ENCODE measurements around the gene TEAD3. TPM values are rescaled to one million over a fixed set of nuclear protein-coding genes. Genes with fewer than 3 reads are reported as not detected.

Gene TEAD3
- total RNA-seq, 2 experiments from 2014 or later = 1.4 to 1.5 TPM

GRCh38 chr6:35511562-35511941 is 14.7 kb upstream of the TEAD3 start:
- Mint-ChIP-seq H3K4me3 (no peak overlapping the region), H3K27me3 (peaks cover 11% of the 10 kb centered on the region), H3K4me1 (no peaks in the 10 kb centered on the region), H3K27ac (no peak overlapping the region), H3K9me3 (ENCODE audit: low read depth) (no peaks in the 10 kb centered on the region), H3K36me3 (ENCODE audit: low read depth) (no peaks in the 10 kb centered on the region)
- DNase-seq (no peak), ATAC-seq (no peak)
- intact Hi-C loops (cut with DNase I, micrococcal nuclease) = no loop called here
- ChIA-PET POLR2A (no interaction called here), CTCF (no interaction called here)

- ChIA-PET POLR2A (no interaction called here), CTCF (interaction anchor here (0.6 kb wide), 1 partner anchor 1718 kb away, joined by 3 read pairs; no protein-coding TSS in a partner anchor)
- H3K27ac Mint-ChIP-seq = no peak overlapping the region
- no peaks in the 10 kb centered on the region for H3K36me3 Mint-ChIP-seq (ENCODE audit: low read depth)
- no peak for ATAC-seq
- DNase-seq = no peak
- intact Hi-C loops (cut with DNase I, micrococcal nuclease) = no loop called here
- no peak overlapping the region for H3K4me3 Mint-ChIP-seq
- no peaks in the 10 kb centered on the region for H3K9me3 Mint-ChIP-seq (ENCODE audit: low read depth)
- no peaks in the 10 kb centered on the region for H3K4me1 Mint-ChIP-seq
- peaks cover 11% of the 10 kb centered on the region for H3K27me3 Mint-ChIP-seq
These were observed 14.2 kb upstream of the TEAD3 start for GRCh38 chr6:35510916-35511561.

GRCh38 chr6:35508542-35508941 is 11.7 kb upstream of the TEAD3 start:
- ChIA-PET CTCF (interaction anchor here (2.1 kb wide), 1 partner anchor 44 kb away, joined by 6 read pairs; no protein-coding TSS in a partner anchor), POLR2A (no interaction called here)
- intact Hi-C loops (cut with DNase I, micrococcal nuclease) = no loop called here
- ATAC-seq (no peak), DNase-seq (no peak)
- Mint-ChIP-seq H3K4me3 (no peak overlapping the region), H3K9me3 (ENCODE audit: low read depth) (no peaks in the 10 kb centered on the region), H3K27ac (no peak overlapping the region), H3K36me3 (ENCODE audit: low read depth) (no peaks in the 10 kb centered on the region), H3K4me1 (no peaks in the 10 kb centered on the region), H3K27me3 (peaks cover 11% of the 10 kb centered on the region)

- H3K27ac Mint-ChIP-seq = no peak overlapping the region
- no peak overlapping the region for H3K4me3 Mint-ChIP-seq
- ChIA-PET POLR2A (interaction anchor here (1.3 kb wide), 1 partner anchor 37 kb away, joined by 7 read pairs; no protein-coding TSS in a partner anchor), CTCF (interaction anchor here (2.1 kb wide), 1 partner anchor 44 kb away, joined by 6 read pairs; no protein-coding TSS in a partner anchor)
- DNase-seq = no peak
- H3K4me1 Mint-ChIP-seq = no peaks in the 10 kb centered on the region
- H3K36me3 Mint-ChIP-seq (ENCODE audit: low read depth) = no peaks in the 10 kb centered on the region
- no peaks in the 10 kb centered on the region for H3K9me3 Mint-ChIP-seq (ENCODE audit: low read depth)
- H3K27me3 Mint-ChIP-seq = peaks cover 11% of the 10 kb centered on the region
- no peak for ATAC-seq
- intact Hi-C loops (cut with DNase I, micrococcal nuclease) = no loop called here
These were observed 11.1 kb upstream of the TEAD3 start for GRCh38 chr6:35508027-35508426.

- POLR2A ChIA-PET = interaction anchor here (0.5 to 1.3 kb wide), 2 partner anchors 36 to 851 kb away, joined by 5 to 7 read pairs; no protein-coding TSS in a partner anchor
- DNase-seq (no peak), ATAC-seq (no peak)
- no peaks in the 10 kb centered on the region for H3K9me3 Mint-ChIP-seq (ENCODE audit: low read depth)
- H3K4me1 Mint-ChIP-seq = no peaks in the 10 kb centered on the region
- H3K36me3 Mint-ChIP-seq (ENCODE audit: low read depth) = no peaks in the 10 kb centered on the region
- no peak overlapping the region for H3K27ac Mint-ChIP-seq
- no peak overlapping the region for H3K4me3 Mint-ChIP-seq
- CTCF ChIA-PET = interaction anchor here (0.6 to 2.1 kb wide), 4 partner anchors 16 to 251 kb away, joined by 3 to 6 read pairs (median 4); no protein-coding TSS in a partner anchor
- peaks cover 10% of the 10 kb centered on the region for H3K27me3 Mint-ChIP-seq
- intact Hi-C loops (cut with DNase I, micrococcal nuclease) = no loop called here
These were observed 10.3 kb upstream of the TEAD3 start for GRCh38 chr6:35507221-35507620.

GRCh38 chr6:35506536-35506935 is 9.7 kb upstream of the TEAD3 start:
- intact Hi-C loops (cut with DNase I, micrococcal nuclease) = no loop called here
- no peak overlapping the region for H3K4me3 Mint-ChIP-seq
- ATAC-seq (no peak), DNase-seq (no peak)
- no peaks in the 10 kb centered on the region for H3K4me1 Mint-ChIP-seq
- ChIA-PET POLR2A (interaction anchor here (0.5 to 0.6 kb wide), 2 partner anchors 27 to 850 kb away, joined by 3 to 5 read pairs; no protein-coding TSS in a partner anchor), CTCF (interaction anchor here (0.6 to 2.1 kb wide), 4 partner anchors 10 to 46 kb away, joined by 3 to 6 read pairs (median 4); partner anchors contain the start of gene TEAD3)
- no peaks in the 10 kb centered on the region for H3K36me3 Mint-ChIP-seq (ENCODE audit: low read depth)
- H3K27me3 Mint-ChIP-seq = peaks cover 11% of the 10 kb centered on the region
- no peak overlapping the region for H3K27ac Mint-ChIP-seq
- H3K9me3 Mint-ChIP-seq (ENCODE audit: low read depth) = no peaks in the 10 kb centered on the region

GRCh38 chr6:35505999-35506412 is 9.1 kb upstream of the TEAD3 start:
- no peak overlapping the region for H3K27ac Mint-ChIP-seq
- no peak for ATAC-seq
- intact Hi-C loops (cut with DNase I, micrococcal nuclease) = no loop called here

GRCh38 chr6:35503534-35503933 is 6.7 kb upstream of the TEAD3 start:
- H3K4me3 Mint-ChIP-seq = no peak overlapping the region
- H3K27ac Mint-ChIP-seq = no peak overlapping the region
- no peaks in the 10 kb centered on the region for H3K9me3 Mint-ChIP-seq (ENCODE audit: low read depth)
- H3K27me3 Mint-ChIP-seq = peaks cover 6% of the 10 kb centered on the region
- ATAC-seq (no peak), DNase-seq (no peak)
- intact Hi-C loops (cut with DNase I, micrococcal nuclease) = no loop called here
- H3K4me1 Mint-ChIP-seq = no peaks in the 10 kb centered on the region
- ChIA-PET POLR2A (no interaction called here), CTCF (interaction anchor here (0.8 kb wide), 1 partner anchor 194 kb away, joined by 3 read pairs; no protein-coding TSS in a partner anchor)
- H3K36me3 Mint-ChIP-seq (ENCODE audit: low read depth) = no peaks in the 10 kb centered on the region

More at GRCh38 chr6:35505999-35506412, 9.1 kb upstream of the TEAD3 start:
- ChIA-PET POLR2A (interaction anchor here (0.6 kb wide), 1 partner anchor 27 kb away, joined by 3 read pairs; no protein-coding TSS in a partner anchor), CTCF (interaction anchor here (0.7 to 1.0 kb wide), 2 partner anchors 9 to 16 kb away, joined by 3 to 6 read pairs; partner anchors contain the start of gene TEAD3)
- H3K4me1 Mint-ChIP-seq = no peaks in the 10 kb centered on the region
- H3K27me3 Mint-ChIP-seq = peaks cover 7% of the 10 kb centered on the region
- no peak for DNase-seq
- no peaks in the 10 kb centered on the region for H3K36me3 Mint-ChIP-seq (ENCODE audit: low read depth)
- H3K9me3 Mint-ChIP-seq (ENCODE audit: low read depth) = no peaks in the 10 kb centered on the region
- H3K4me3 Mint-ChIP-seq = no peak overlapping the region

- Mint-ChIP-seq H3K27ac (no peak overlapping the region), H3K36me3 (ENCODE audit: low read depth) (no peaks in the 10 kb centered on the region), H3K4me1 (no peaks in the 10 kb centered on the region), H3K9me3 (ENCODE audit: low read depth) (no peaks in the 10 kb centered on the region), H3K4me3 (no peak overlapping the region), H3K27me3 (peaks cover 7% of the 10 kb centered on the region)
- ATAC-seq (no peak), DNase-seq (no peak)
- CTCF ChIA-PET = interaction anchor here (0.8 to 1.7 kb wide), 2 partner anchors 21 to 236 kb away, joined by 3 read pairs; partner anchors contain the start of gene ARMC12
- POLR2A ChIA-PET = no interaction called here
- intact Hi-C loops (cut with DNase I, micrococcal nuclease) = no loop called here
These were observed 4.9 kb upstream of the TEAD3 start for GRCh38 chr6:35501784-35502183.

GRCh38 chr6:35500782-35501181 is 3.9 kb upstream of the TEAD3 start:
- Mint-ChIP-seq H3K4me3 (no peak overlapping the region), H3K4me1 (no peaks in the 10 kb centered on the region), H3K36me3 (ENCODE audit: low read depth) (no peaks in the 10 kb centered on the region), H3K27ac (no peak overlapping the region), H3K27me3 (peaks cover 7% of the 10 kb centered on the region), H3K9me3 (ENCODE audit: low read depth) (no peaks in the 10 kb centered on the region)
- POLR2A ChIA-PET = no interaction called here
- ATAC-seq = no peak
- intact Hi-C loops (cut with DNase I, micrococcal nuclease) = no loop called here
- DNase-seq = no peak
- CTCF ChIA-PET = interaction anchor here (1.7 kb wide), 1 partner anchor 22 kb away, joined by 3 read pairs; no protein-coding TSS in a partner anchor

- Mint-ChIP-seq H3K4me1 (no peaks in the 10 kb centered on the region), H3K4me3 (no peak overlapping the region), H3K27ac (no peak overlapping the region), H3K36me3 (ENCODE audit: low read depth) (no peaks in the 10 kb centered on the region), H3K9me3 (ENCODE audit: low read depth) (no peaks in the 10 kb centered on the region), H3K27me3 (peaks cover 7% of the 10 kb centered on the region)
- CTCF ChIA-PET = no interaction called here
- DNase-seq = no peak
- POLR2A ChIA-PET = no interaction called here
- intact Hi-C loops (cut with DNase I, micrococcal nuclease) = no loop called here
- no peak for ATAC-seq
These were observed 2.5 kb upstream of the TEAD3 start for GRCh38 chr6:35499372-35499771.

Data from activated CD4-positive, alpha-beta T cell treated with anti-CD3 and anti-CD28 coated beads for 36 hours (primary cell).